ENCODE data around the gene ASTN2.
"Not testable (repeated sequence)": the region's sequence is repeated elsewhere in the genome, so short reads cannot be mapped to it uniquely, and the experiment has no call there.

ASTN2 gene

GRCh38 chr9:116913536-116913935 lies 501.3 kb downstream of the ASTN2 start:
- no peak for DNase-seq (ENCODE audit: low spot score)

- no peak for DNase-seq (ENCODE audit: low spot score)
These were observed 504.7 kb downstream of the ASTN2 start for GRCh38 chr9:116910201-116910600.

GRCh38 chr9:116907989-116908388 lies 506.9 kb downstream of the ASTN2 start:
- DNase-seq (ENCODE audit: low spot score), result no peak

- no peak for DNase-seq (ENCODE audit: low spot score)
These were observed 509.7 kb downstream of the ASTN2 start for GRCh38 chr9:116905171-116905588.

- DNase-seq (ENCODE audit: low spot score), result no peak
These were observed 510.7 kb downstream of the ASTN2 start for GRCh38 chr9:116904165-116904564.

GRCh38 chr9:116901260-116901659 lies 513.6 kb downstream of the ASTN2 start:
- DNase-seq (ENCODE audit: low spot score), result no peak

- no peak for DNase-seq (ENCODE audit: low spot score)
These were observed 514.3 kb downstream of the ASTN2 start for GRCh38 chr9:116900543-116900942.

- no peak for DNase-seq (ENCODE audit: low spot score)
These were observed 514.9 kb downstream of the ASTN2 start for GRCh38 chr9:116900007-116900367.

- DNase-seq (ENCODE audit: low spot score), result no peak
These were observed 515.4 kb downstream of the ASTN2 start for GRCh38 chr9:116899337-116900006.

- DNase-seq (ENCODE audit: low spot score), result not testable (repeated sequence)
These were observed 516.7 kb downstream of the ASTN2 start for GRCh38 chr9:116898131-116898530.

- no peak for DNase-seq (ENCODE audit: low spot score)
These were observed 517.7 kb downstream of the ASTN2 start for GRCh38 chr9:116897201-116897600.

- no peak for DNase-seq (ENCODE audit: low spot score)
These were observed 518.9 kb downstream of the ASTN2 start for GRCh38 chr9:116895961-116896360.

GRCh38 chr9:116891424-116891823 lies 523.4 kb downstream of the ASTN2 start:
- no peak for DNase-seq (ENCODE audit: low spot score)

- not testable (repeated sequence) for DNase-seq (ENCODE audit: low spot score)
These were observed 526.4 kb downstream of the ASTN2 start for GRCh38 chr9:116888476-116888875.

- DNase-seq (ENCODE audit: low spot score), result no peak
These were observed 526.8 kb downstream of the ASTN2 start for GRCh38 chr9:116888066-116888465.

GRCh38 chr9:116883676-116884075 lies 531.2 kb downstream of the ASTN2 start:
- no peak for DNase-seq (ENCODE audit: low spot score)

GRCh38 chr9:116877072-116877471 lies 537.8 kb downstream of the ASTN2 start:
- DNase-seq (ENCODE audit: low spot score), result no peak

- no peak for DNase-seq (ENCODE audit: low spot score)
These were observed 539.3 kb downstream of the ASTN2 start for GRCh38 chr9:116875576-116875975.

GRCh38 chr9:116873937-116874914 lies 540.6 kb downstream of the ASTN2 start:
- no peak for DNase-seq (ENCODE audit: low spot score)

- no peak for DNase-seq (ENCODE audit: low spot score)
These were observed 541.4 kb downstream of the ASTN2 start for GRCh38 chr9:116873491-116873890.

- no peak for DNase-seq (ENCODE audit: low spot score)
These were observed 544.3 kb downstream of the ASTN2 start for GRCh38 chr9:116870566-116870965.

- DNase-seq (ENCODE audit: low spot score), result no peak
These were observed 546.7 kb downstream of the ASTN2 start for GRCh38 chr9:116868201-116868600.

- no peak for DNase-seq (ENCODE audit: low spot score)
These were observed 553.5 kb downstream of the ASTN2 start for GRCh38 chr9:116861321-116861720.
